ENCODE measurements around the gene ZNF609. TPM values are rescaled to one million over a fixed set of nuclear protein-coding genes. Genes with fewer than 3 reads are reported as not detected.

ZNF609 gene
- polyA plus RNA-seq, 2 of the 4 experiments (the other 2 are of a cell fraction), result 19.6 to 39.9 TPM

DNA sequence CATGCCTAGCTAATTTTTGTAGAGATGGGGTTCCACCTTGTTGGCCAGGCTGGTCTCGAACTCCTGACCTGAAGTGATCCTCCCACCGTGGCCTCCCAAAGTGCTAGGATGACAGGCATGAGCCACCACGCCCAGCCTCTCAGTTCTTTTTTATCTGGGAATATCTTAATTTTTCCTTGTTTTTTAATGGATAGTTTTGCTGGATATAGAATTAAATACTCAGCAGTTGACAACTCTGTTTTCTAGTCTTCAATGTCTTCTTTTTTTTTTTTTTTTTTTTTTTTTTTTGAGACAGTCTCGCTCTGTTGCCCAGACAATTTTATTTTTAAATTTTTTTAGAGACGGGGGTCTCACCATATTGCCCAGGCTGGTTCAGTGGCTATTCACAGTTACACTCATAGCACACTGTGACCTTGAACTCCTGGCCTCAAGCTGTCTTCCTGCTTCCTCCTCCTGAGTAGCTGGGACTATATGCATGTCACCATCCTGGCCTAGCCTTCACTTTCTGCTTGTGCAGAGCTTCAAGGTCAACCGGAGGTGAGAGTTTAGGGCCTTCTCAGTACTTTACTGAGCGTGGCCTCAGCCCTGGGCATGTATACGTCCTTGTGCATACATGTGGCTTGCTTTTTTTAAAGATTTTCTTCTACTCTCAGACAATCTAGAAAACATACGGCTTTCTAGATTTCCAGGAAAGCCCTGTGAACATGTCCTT is 120.5 kb downstream of the ZNF609 start:
- FAIRE-seq (no peak), DNase-seq (ENCODE audit: low read depth in 1 of 2, low spot score in 1 of 2) (no peak), ATAC-seq (no peak)
- Histone ChIP-seq H3K4me1 (no peaks in the 10 kb centered on the region), H3K4me2 (no peak overlapping the region), H3K27ac (no peak overlapping the region), H3K9me3 (peaks cover 32% of the 10 kb centered on the region), H3K4me3 (no peak overlapping the region)
- POLR2A ChIA-PET, result no interaction called here
- WGBS (ENCODE audit: missing lambda C conversion rate), result 92% methylated on average over 9 of the region's 9 CpGs
- CTCF ChIA-PET, result interaction anchor here (0.6 to 2.1 kb wide), 7 partner anchors 9 to 225 kb away, joined by 3 to 9 read pairs (median 3); partner anchors contain the start of gene CSNK1G1
- no peak for TF ChIP-seq EHMT2 (IDR thresholded peaks at IDR 0.05; ENCODE audit: low read depth)
- TF ChIP-seq HEYL (CRISPR knock-in tag; IDR thresholded peaks at IDR 0.05), result no peak
- TF ChIP-seq BHLHE40 (IDR thresholded peaks at IDR 0.05; ENCODE audit: low read depth, low read length), result no peak
- TF ChIP-seq, protein P1, sequence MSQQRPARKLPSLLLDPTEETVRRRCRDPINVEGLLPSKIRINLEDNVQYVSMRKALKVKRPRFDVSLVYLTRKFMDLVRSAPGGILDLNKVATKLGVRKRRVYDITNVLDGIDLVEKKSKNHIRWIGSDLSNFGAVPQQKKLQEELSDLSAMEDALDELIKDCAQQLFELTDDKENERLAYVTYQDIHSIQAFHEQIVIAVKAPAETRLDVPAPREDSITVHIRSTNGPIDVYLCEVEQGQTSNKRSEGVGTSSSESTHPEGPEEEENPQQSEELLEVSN (IDR thresholded peaks at IDR 0.05; ENCODE audit: borderline replicate concordance, low read depth), result no peak
- TF ChIP-seq CHD2 (IDR thresholded peaks at IDR 0.05; ENCODE audit: low read length, partially characterized antibody), result no peak
- no peak for TF ChIP-seq CBX2 (IDR thresholded peaks at IDR 0.05; ENCODE audit: borderline replicate concordance, low read depth)
- no peak for TF ChIP-seq RARB (CRISPR knock-in tag; IDR thresholded peaks at IDR 0.05)
- TF ChIP-seq ESRRA (IDR thresholded peaks at IDR 0.05; ENCODE audit: borderline replicate concordance, low read length), result no peak
- TF ChIP-seq, protein P2, sequence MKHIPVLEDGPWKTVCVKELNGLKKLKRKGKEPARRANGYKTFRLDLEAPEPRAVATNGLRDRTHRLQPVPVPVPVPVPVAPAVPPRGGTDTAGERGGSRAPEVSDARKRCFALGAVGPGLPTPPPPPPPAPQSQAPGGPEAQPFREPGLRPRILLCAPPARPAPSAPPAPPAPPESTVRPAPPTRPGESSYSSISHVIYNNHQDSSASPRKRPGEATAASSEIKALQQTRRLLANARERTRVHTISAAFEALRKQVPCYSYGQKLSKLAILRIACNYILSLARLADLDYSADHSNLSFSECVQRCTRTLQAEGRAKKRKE (CRISPR knock-in tag; IDR thresholded peaks at IDR 0.05; ENCODE audit: low read depth), result no peak
- TF ChIP-seq, protein P3, sequence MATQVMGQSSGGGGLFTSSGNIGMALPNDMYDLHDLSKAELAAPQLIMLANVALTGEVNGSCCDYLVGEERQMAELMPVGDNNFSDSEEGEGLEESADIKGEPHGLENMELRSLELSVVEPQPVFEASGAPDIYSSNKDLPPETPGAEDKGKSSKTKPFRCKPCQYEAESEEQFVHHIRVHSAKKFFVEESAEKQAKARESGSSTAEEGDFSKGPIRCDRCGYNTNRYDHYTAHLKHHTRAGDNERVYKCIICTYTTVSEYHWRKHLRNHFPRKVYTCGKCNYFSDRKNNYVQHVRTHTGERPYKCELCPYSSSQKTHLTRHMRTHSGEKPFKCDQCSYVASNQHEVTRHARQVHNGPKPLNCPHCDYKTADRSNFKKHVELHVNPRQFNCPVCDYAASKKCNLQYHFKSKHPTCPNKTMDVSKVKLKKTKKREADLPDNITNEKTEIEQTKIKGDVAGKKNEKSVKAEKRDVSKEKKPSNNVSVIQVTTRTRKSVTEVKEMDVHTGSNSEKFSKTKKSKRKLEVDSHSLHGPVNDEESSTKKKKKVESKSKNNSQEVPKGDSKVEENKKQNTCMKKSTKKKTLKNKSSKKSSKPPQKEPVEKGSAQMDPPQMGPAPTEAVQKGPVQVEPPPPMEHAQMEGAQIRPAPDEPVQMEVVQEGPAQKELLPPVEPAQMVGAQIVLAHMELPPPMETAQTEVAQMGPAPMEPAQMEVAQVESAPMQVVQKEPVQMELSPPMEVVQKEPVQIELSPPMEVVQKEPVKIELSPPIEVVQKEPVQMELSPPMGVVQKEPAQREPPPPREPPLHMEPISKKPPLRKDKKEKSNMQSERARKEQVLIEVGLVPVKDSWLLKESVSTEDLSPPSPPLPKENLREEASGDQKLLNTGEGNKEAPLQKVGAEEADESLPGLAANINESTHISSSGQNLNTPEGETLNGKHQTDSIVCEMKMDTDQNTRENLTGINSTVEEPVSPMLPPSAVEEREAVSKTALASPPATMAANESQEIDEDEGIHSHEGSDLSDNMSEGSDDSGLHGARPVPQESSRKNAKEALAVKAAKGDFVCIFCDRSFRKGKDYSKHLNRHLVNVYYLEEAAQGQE (IDR thresholded peaks at IDR 0.05), result no peak
- TF ChIP-seq HOXB13 (CRISPR knock-in tag; IDR thresholded peaks at IDR 0.05; ENCODE audit: low read depth), result no peak
- no peak for TF ChIP-seq ZC3H11A (IDR thresholded peaks at IDR 0.05)
- TF ChIP-seq RAD21 (conservative IDR thresholded peaks at IDR 0.05 in 1 of 2, IDR thresholded peaks at IDR 0.05 in 1 of 2), result no peak
- TF ChIP-seq KDM1A (IDR thresholded peaks at IDR 0.05; ENCODE audit: low read depth), result no peak
- no peak for TF ChIP-seq TFCP2L1 (CRISPR knock-in tag; IDR thresholded peaks at IDR 0.05)
- no peak for TF ChIP-seq PHF8 (IDR thresholded peaks at IDR 0.05; ENCODE audit: borderline replicate concordance, low read depth)
- no peak for TF ChIP-seq JUN (IDR thresholded peaks at IDR 0.05)
- no peak for TF ChIP-seq MYC (IDR thresholded peaks at IDR 0.05; ENCODE audit: borderline replicate concordance, low read length)
- TF ChIP-seq FOSB (CRISPR knock-in tag; IDR thresholded peaks at IDR 0.05), result no peak

DNA sequence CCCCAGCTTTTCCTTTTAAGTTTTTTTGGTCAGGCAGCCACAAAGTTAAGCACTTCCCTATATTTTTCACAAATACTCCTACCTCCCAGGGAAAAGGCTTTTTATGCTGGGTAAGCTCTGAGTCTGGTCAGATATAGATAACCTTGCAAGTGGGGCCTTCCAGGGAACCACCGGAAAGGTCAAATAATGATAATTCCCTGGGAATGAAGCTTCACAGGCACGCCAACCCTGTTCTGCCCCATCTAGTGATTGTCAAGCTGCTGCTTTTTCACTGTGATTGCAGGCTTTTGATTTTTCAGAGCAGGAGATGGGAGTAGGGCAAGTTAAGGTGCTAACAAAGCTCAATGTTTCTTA is 121.0 kb downstream of the ZNF609 start:
- POLR2A ChIA-PET, result no interaction called here
- DNase-seq (ENCODE audit: low read depth in 1 of 2, low spot score in 1 of 2) (no peak), ATAC-seq (no peak), FAIRE-seq (no peak)
- peaks cover 32% of the 10 kb centered on the region for H3K9me3 ChIP-seq
- TF ChIP-seq MYC (IDR thresholded peaks at IDR 0.05; ENCODE audit: borderline replicate concordance, low read length) (no peak), NR3C1 (IDR thresholded peaks at IDR 0.05) (no peak), ZC3H11A (IDR thresholded peaks at IDR 0.05) (no peak), TFCP2L1 (CRISPR knock-in tag; IDR thresholded peaks at IDR 0.05) (no peak), SREBF2 (IDR thresholded peaks at IDR 0.05) (no peak), HOXA7 (CRISPR knock-in tag; IDR thresholded peaks at IDR 0.05) (no peak), CBX2 (IDR thresholded peaks at IDR 0.05; ENCODE audit: borderline replicate concordance, low read depth) (no peak), MAZ (IDR thresholded peaks at IDR 0.05; ENCODE audit: borderline replicate concordance, low read depth, low read length) (no peak), EHF (CRISPR knock-in tag; IDR thresholded peaks at IDR 0.05) (no peak), RFX5 (IDR thresholded peaks at IDR 0.05) (no peak), ZFP36 (IDR thresholded peaks at IDR 0.05; ENCODE audit: borderline replicate concordance, partially characterized antibody) (no peak), TP53 (CRISPR knock-in tag; IDR thresholded peaks at IDR 0.05) (no peak), KDM1A (IDR thresholded peaks at IDR 0.05; ENCODE audit: low read depth) (no peak), EHMT2 (IDR thresholded peaks at IDR 0.05; ENCODE audit: low read depth) (no peak)
- TF ChIP-seq, protein P4, sequence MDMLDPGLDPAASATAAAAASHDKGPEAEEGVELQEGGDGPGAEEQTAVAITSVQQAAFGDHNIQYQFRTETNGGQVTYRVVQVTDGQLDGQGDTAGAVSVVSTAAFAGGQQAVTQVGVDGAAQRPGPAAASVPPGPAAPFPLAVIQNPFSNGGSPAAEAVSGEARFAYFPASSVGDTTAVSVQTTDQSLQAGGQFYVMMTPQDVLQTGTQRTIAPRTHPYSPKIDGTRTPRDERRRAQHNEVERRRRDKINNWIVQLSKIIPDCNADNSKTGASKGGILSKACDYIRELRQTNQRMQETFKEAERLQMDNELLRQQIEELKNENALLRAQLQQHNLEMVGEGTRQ (IDR thresholded peaks at IDR 0.05), result no peak
- TF ChIP-seq, protein P2 (CRISPR knock-in tag; IDR thresholded peaks at IDR 0.05; ENCODE audit: low read depth), result no peak
- H3K4me1 ChIP-seq, result no peaks in the 10 kb centered on the region
- H3K27ac ChIP-seq, result no peak overlapping the region
- 94% methylated on average over 2 of the region's 2 CpGs for WGBS (ENCODE audit: missing lambda C conversion rate)
- CTCF ChIA-PET, result interaction anchor here (0.9 to 2.1 kb wide), 5 partner anchors 9 to 102 kb away, joined by 3 to 9 read pairs (median 3); no protein-coding TSS in a partner anchor
- no peak overlapping the region for H3K4me3 ChIP-seq
- no peak overlapping the region for H3K4me2 ChIP-seq

Measured in A549 (cell line).